Glomerular visceral epithelial cell (primary cell): Measurements from ENCODE around the gene ARF1.
A peak's percentile ranks its signal among the peaks of the same experiment; 100 is the strongest.

Source experiments
- DNase-seq: peaks from one replicate; pipeline ENCODE4 v3.0.0-alpha.2; 2016; ENCODE audit errors: extremely low spot score

Gene ARF1

GRCh38 chr1:228050571-228051231 is 31.8 kb upstream of the ARF1 start:
- DNase-seq, result no peak

- DNase-seq, result no peak
Measured at GRCh38 chr1:228058172-228058948, 24.1 kb upstream of the ARF1 start.

GRCh38 chr1:228058949-228059633 is 23.4 kb upstream of the ARF1 start:
- DNase-seq, result no peak

- DNase-seq, result peak; percentile 39
Measured at GRCh38 chr1:228059634-228060457, 22.7 kb upstream of the ARF1 start.

GRCh38 chr1:228060458-228061190 is 21.9 kb upstream of the ARF1 start:
- no peak for DNase-seq

GRCh38 chr1:228061411-228062084 is 21.0 kb upstream of the ARF1 start:
- DNase-seq, result no peak

- no peak for DNase-seq
Measured at GRCh38 chr1:228062085-228062791, 20.3 kb upstream of the ARF1 start.

GRCh38 chr1:228062812-228063211 is 19.7 kb upstream of the ARF1 start:
- no peak for DNase-seq

GRCh38 chr1:228063251-228064191 is 19.0 kb upstream of the ARF1 start:
- DNase-seq, result no peak

- no peak for DNase-seq
Measured at GRCh38 chr1:228064296-228064695, 18.2 kb upstream of the ARF1 start.

GRCh38 chr1:228064741-228065542 is 17.6 kb upstream of the ARF1 start:
- DNase-seq, result no peak

- no peak for DNase-seq
Measured at GRCh38 chr1:228065543-228066347, 16.8 kb upstream of the ARF1 start.

GRCh38 chr1:228066416-228066815 is 16.1 kb upstream of the ARF1 start:
- DNase-seq, result no peak

- no peak for DNase-seq
Measured at GRCh38 chr1:228066891-228067654, 15.4 kb upstream of the ARF1 start.

- no peak for DNase-seq
Measured at GRCh38 chr1:228068359-228068758, 14.1 kb upstream of the ARF1 start.

GRCh38 chr1:228070173-228070572 is 12.3 kb upstream of the ARF1 start:
- no peak for DNase-seq
